HPDE6-E6E7 (cell line): ENCODE results near the gene CRHR1.

ENCODE experiments used
- DNase-seq: peaks from one replicate; pipeline ENCODE4 v3.0.0; 2011; ENCODE audit warnings: missing footprints; ENCODE audit errors: extremely low spot score

CRHR1 gene

GRCh38 chr17:45867702-45868101 is 83.6 kb downstream of the CRHR1 start:
- DNase-seq: no peak

GRCh38 chr17:45868276-45868675 is 84.2 kb downstream of the CRHR1 start:
- DNase-seq: no peak

- DNase-seq: no peak
Measured at GRCh38 chr17:45869676-45870341, 85.7 kb downstream of the CRHR1 start.

- no peak for DNase-seq
Measured at GRCh38 chr17:45870342-45870974, 86.3 kb downstream of the CRHR1 start.

- DNase-seq: no peak
Measured at GRCh38 chr17:45871718-45872117, 87.6 kb downstream of the CRHR1 start.

- DNase-seq: no peak
Measured at GRCh38 chr17:45873728-45874127, 89.6 kb downstream of the CRHR1 start.

GRCh38 chr17:45874151-45874550 is 90.0 kb downstream of the CRHR1 start:
- DNase-seq: no peak

GRCh38 chr17:45876539-45876938 is 92.4 kb downstream of the CRHR1 start:
- no peak for DNase-seq

- DNase-seq: no peak
Measured at GRCh38 chr17:45877467-45877866, 93.3 kb downstream of the CRHR1 start.

- DNase-seq: no peak
Measured at GRCh38 chr17:45883063-45883462, 98.9 kb downstream of the CRHR1 start.
